ENCODE results near the gene TSPAN9.

TSPAN9 gene

GRCh38 chr12:3040026-3040656 lies 37.0 kb upstream of the TSPAN9 start:
- Mint-ChIP-seq H3K4me1 (no peaks in the 10 kb centered on the region), H3K36me3 (no peaks in the 10 kb centered on the region), H3K9me3 (no peaks in the 10 kb centered on the region), H3K27ac (no peak overlapping the region), H3K4me3 (no peak overlapping the region), H3K27me3 (peaks cover 29% of the 10 kb centered on the region)
- CTCF ChIA-PET, result interaction anchor here (4.6 kb wide), 1 partner anchor 186 kb away, joined by 15 read pairs; no protein-coding TSS in a partner anchor
- no peak for DNase-seq

- CTCF ChIA-PET, result interaction anchor here (0.6 to 4.6 kb wide), 5 partner anchors 13 to 187 kb away, joined by 3 to 15 read pairs (median 4); no protein-coding TSS in a partner anchor
- Mint-ChIP-seq H3K36me3 (no peaks in the 10 kb centered on the region), H3K9me3 (no peaks in the 10 kb centered on the region), H3K4me3 (no peak overlapping the region), H3K27ac (no peak overlapping the region), H3K27me3 (peaks cover 33% of the 10 kb centered on the region), H3K4me1 (no peaks in the 10 kb centered on the region)
- no peak for DNase-seq
Observed at GRCh38 chr12:3040663-3041544, 36.3 kb upstream of the TSPAN9 start.

- no peaks in the 10 kb centered on the region for H3K9me3 Mint-ChIP-seq
- no peak overlapping the region for H3K4me3 Mint-ChIP-seq
- H3K27me3 Mint-ChIP-seq, result peaks cover 33% of the 10 kb centered on the region
- H3K4me1 Mint-ChIP-seq, result no peaks in the 10 kb centered on the region
- DNase-seq, result peak; percentile 74
- H3K27ac Mint-ChIP-seq, result no peak overlapping the region
- CTCF ChIA-PET, result interaction anchor here (0.6 to 4.6 kb wide), 8 partner anchors 12 to 188 kb away, joined by 3 to 15 read pairs (median 4); partner anchors contain the start of gene TEAD4
- no peaks in the 10 kb centered on the region for H3K36me3 Mint-ChIP-seq
Observed at GRCh38 chr12:3041558-3042164, 35.5 kb upstream of the TSPAN9 start.

GRCh38 chr12:3042394-3042793 lies 34.8 kb upstream of the TSPAN9 start:
- Mint-ChIP-seq H3K27me3 (peaks cover 33% of the 10 kb centered on the region), H3K27ac (no peak overlapping the region), H3K9me3 (no peaks in the 10 kb centered on the region), H3K36me3 (no peaks in the 10 kb centered on the region), H3K4me3 (no peak overlapping the region), H3K4me1 (no peaks in the 10 kb centered on the region)
- CTCF ChIA-PET, result interaction anchor here (0.5 to 4.6 kb wide), 7 partner anchors 11 to 188 kb away, joined by 3 to 15 read pairs (median 3); partner anchors contain the start of gene TEAD4
- DNase-seq, result no peak

GRCh38 chr12:3042826-3043225 lies 34.4 kb upstream of the TSPAN9 start:
- H3K27ac Mint-ChIP-seq, result no peak overlapping the region
- no peaks in the 10 kb centered on the region for H3K9me3 Mint-ChIP-seq
- DNase-seq, result no peak
- CTCF ChIA-PET, result interaction anchor here (0.5 to 4.6 kb wide), 4 partner anchors 34 to 189 kb away, joined by 3 to 15 read pairs (median 3); partner anchors contain the start of gene TEAD4
- H3K27me3 Mint-ChIP-seq, result peaks cover 36% of the 10 kb centered on the region
- H3K36me3 Mint-ChIP-seq, result no peaks in the 10 kb centered on the region
- H3K4me3 Mint-ChIP-seq, result no peak overlapping the region
- no peaks in the 10 kb centered on the region for H3K4me1 Mint-ChIP-seq

- no peak overlapping the region for H3K27ac Mint-ChIP-seq
- CTCF ChIA-PET, result interaction anchor here (0.6 to 4.6 kb wide), 2 partner anchors 35 to 189 kb away, joined by 3 to 15 read pairs; no protein-coding TSS in a partner anchor
- no peaks in the 10 kb centered on the region for H3K4me1 Mint-ChIP-seq
- H3K4me3 Mint-ChIP-seq, result no peak overlapping the region
- peaks cover 41% of the 10 kb centered on the region for H3K27me3 Mint-ChIP-seq
- DNase-seq, result no peak
- H3K9me3 Mint-ChIP-seq, result no peaks in the 10 kb centered on the region
- no peaks in the 10 kb centered on the region for H3K36me3 Mint-ChIP-seq
Observed at GRCh38 chr12:3043406-3043805, 33.8 kb upstream of the TSPAN9 start.

GRCh38 chr12:3044141-3044630 lies 33.0 kb upstream of the TSPAN9 start:
- Mint-ChIP-seq H3K36me3 (no peaks in the 10 kb centered on the region), H3K27ac (no peak overlapping the region), H3K9me3 (no peaks in the 10 kb centered on the region), H3K27me3 (peaks cover 48% of the 10 kb centered on the region), H3K4me3 (no peak overlapping the region), H3K4me1 (no peaks in the 10 kb centered on the region)
- CTCF ChIA-PET, result no interaction called here
- no peak for DNase-seq

- DNase-seq, result no peak
- H3K27me3 Mint-ChIP-seq, result peaks cover 61% of the 10 kb centered on the region
- CTCF ChIA-PET, result no interaction called here
- no peaks in the 10 kb centered on the region for H3K36me3 Mint-ChIP-seq
- no peaks in the 10 kb centered on the region for H3K9me3 Mint-ChIP-seq
- no peaks in the 10 kb centered on the region for H3K4me1 Mint-ChIP-seq
- H3K4me3 Mint-ChIP-seq, result no peak overlapping the region
- no peak overlapping the region for H3K27ac Mint-ChIP-seq
Observed at GRCh38 chr12:3045494-3045893, 31.7 kb upstream of the TSPAN9 start.

GRCh38 chr12:3045989-3046388 lies 31.2 kb upstream of the TSPAN9 start:
- no peaks in the 10 kb centered on the region for H3K9me3 Mint-ChIP-seq
- H3K27me3 Mint-ChIP-seq, result peaks cover 63% of the 10 kb centered on the region
- DNase-seq, result no peak
- CTCF ChIA-PET, result no interaction called here
- no peaks in the 10 kb centered on the region for H3K4me1 Mint-ChIP-seq
- H3K36me3 Mint-ChIP-seq, result no peaks in the 10 kb centered on the region
- H3K4me3 Mint-ChIP-seq, result no peak overlapping the region
- no peak overlapping the region for H3K27ac Mint-ChIP-seq

- Mint-ChIP-seq H3K27ac (no peak overlapping the region), H3K9me3 (no peaks in the 10 kb centered on the region), H3K36me3 (no peaks in the 10 kb centered on the region), H3K4me1 (no peaks in the 10 kb centered on the region), H3K4me3 (no peak overlapping the region), H3K27me3 (peaks cover 66% of the 10 kb centered on the region)
- no peak for DNase-seq
- CTCF ChIA-PET, result no interaction called here
Observed at GRCh38 chr12:3046441-3047200, 30.6 kb upstream of the TSPAN9 start.

- Mint-ChIP-seq H3K36me3 (no peaks in the 10 kb centered on the region), H3K4me1 (no peaks in the 10 kb centered on the region), H3K27me3 (peaks cover 59% of the 10 kb centered on the region), H3K4me3 (no peak overlapping the region), H3K27ac (no peak overlapping the region), H3K9me3 (no peaks in the 10 kb centered on the region)
- no peak for DNase-seq
- CTCF ChIA-PET, result no interaction called here
Observed at GRCh38 chr12:3047961-3048360, 29.2 kb upstream of the TSPAN9 start.

GRCh38 chr12:3048540-3048939 lies 28.6 kb upstream of the TSPAN9 start:
- CTCF ChIA-PET, result no interaction called here

GRCh38 chr12:3049176-3049575 lies 28.0 kb upstream of the TSPAN9 start:
- Mint-ChIP-seq H3K36me3 (no peaks in the 10 kb centered on the region), H3K27me3 (peaks cover 52% of the 10 kb centered on the region), H3K27ac (no peak overlapping the region), H3K4me3 (no peak overlapping the region), H3K4me1 (no peaks in the 10 kb centered on the region), H3K9me3 (no peaks in the 10 kb centered on the region)
- CTCF ChIA-PET, result no interaction called here
- no peak for DNase-seq

More at GRCh38 chr12:3048540-3048939, 28.6 kb upstream of the TSPAN9 start:
- H3K4me1 Mint-ChIP-seq, result no peaks in the 10 kb centered on the region
- H3K36me3 Mint-ChIP-seq, result no peaks in the 10 kb centered on the region
- H3K9me3 Mint-ChIP-seq, result no peaks in the 10 kb centered on the region
- H3K27me3 Mint-ChIP-seq, result peaks cover 56% of the 10 kb centered on the region
- no peak overlapping the region for H3K4me3 Mint-ChIP-seq
- DNase-seq, result no peak
- no peak overlapping the region for H3K27ac Mint-ChIP-seq
